Measurements from ENCODE around the gene AK3. TPM values are rescaled to one million over a fixed set of nuclear protein-coding genes. Genes with fewer than 3 reads are reported as not detected.

The AK3 gene
- total RNA-seq, 1 donor from 2014 or later = 33.9 TPM

Other genes starting within 250 kb of the AK3 start
- gene PLPP6, start 78.9 kb downstream of the AK3 start, total RNA-seq = 4.8 and 5.9 TPM in 2 replicates
- gene SPATA6L, start 74.7 kb downstream of the AK3 start, total RNA-seq = 0.21 and 0.68 TPM in 2 replicates
- gene CDC37L1, start 61.6 kb downstream of the AK3 start, total RNA-seq = 10.0 and 10.2 TPM in 2 replicates
- gene RCL1, start 51.7 kb upstream of the AK3 start, total RNA-seq = 34.5 and 36.3 TPM in 2 replicates
- 29.4 and 32.3 TPM in 2 replicates for gene JAK2, start 244.1 kb upstream of the AK3 start, total RNA-seq